CMK (cell line): Measurements from ENCODE around the gene DOCK2.

Source experiments
- DNase-seq: peaks from one replicate; pipeline ENCODE4 v3.0.0-alpha.2; 2010; ENCODE audit warnings: low read depth

The DOCK2 gene

DNA sequence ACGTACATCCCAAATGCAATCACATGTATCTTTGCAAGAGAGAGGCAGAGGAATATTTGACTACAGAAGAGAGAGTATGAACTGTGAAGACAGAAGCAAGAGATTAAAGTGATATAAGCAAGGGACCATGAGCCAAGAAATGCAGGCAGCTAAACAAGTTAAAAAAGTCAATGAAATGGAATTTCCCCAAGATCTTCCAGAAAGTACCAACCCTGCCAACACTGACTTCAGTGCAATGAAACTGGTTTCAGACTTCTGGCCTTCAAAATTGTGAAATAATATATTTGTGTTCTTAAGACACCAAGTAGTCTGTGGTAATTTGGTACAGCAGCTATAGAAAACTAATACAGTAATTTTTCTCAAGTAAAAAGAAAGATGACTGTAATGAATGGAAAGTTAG is 489.6 kb downstream of the DOCK2 start:
- DNase-seq = no peak

GRCh38 chr5:170131235-170131634 is 494.2 kb downstream of the DOCK2 start:
- no peak for DNase-seq

- no peak for DNase-seq
Measured at GRCh38 chr5:170132269-170132975, 495.3 kb downstream of the DOCK2 start.
